Cardiac muscle cell (in vitro differentiated cells and primary cell): Measurements from ENCODE around the gene CXCR5. TPM values are rescaled to one million over a fixed set of nuclear protein-coding genes. Genes with fewer than 3 reads are reported as not detected.

Experiments used
- DNase-seq, 2 donors: peaks; one replicate each; pipeline versions ENCODE4 v3.0.0 to v3.0.0-alpha.2; 2010 to 2017; ENCODE audit warnings: low read depth in 1 of 2, low spot score in 1 of 2
- H3K27ac ChIP-seq: fragments of 200-600 bp; sonication (generic); 2 replicates; pipeline ENCODE4 v1.5.1; 2016
- H3K27me3 ChIP-seq: fragments of 200-600 bp; sonication (generic); 2 replicates; pipeline ENCODE4 v1.6.0; 2016; ENCODE audit warnings: control low read depth
- H3K36me3 ChIP-seq: fragments of 200-600 bp; sonication (generic); 2 replicates; pipeline ENCODE4 v1.5.1; 2016; ENCODE audit warnings: control low read depth
- H3K4me1 ChIP-seq: fragments of 200-600 bp; sonication (generic); 2 replicates; pipeline ENCODE4 v1.8.1; 2017; ENCODE audit warnings: low read depth, mild to moderate bottlenecking, mixed run types
- H3K4me3 ChIP-seq: fragments of 200-600 bp; sonication (generic); 2 replicates; pipeline ENCODE4 v1.5.1; 2016; ENCODE audit warnings: mild to moderate bottlenecking
- H3K9me3 ChIP-seq: fragments of 200-600 bp; sonication (generic); 2 replicates; pipeline ENCODE4 v1.5.1; 2017; ENCODE audit warnings: low read depth, mild to moderate bottlenecking, control low read depth
- polyA plus RNA-seq: library from polyadenylated mRNA; unstranded; fragments of >200 nt; fragmentation: Nextera tagmentation; extraction: Ambion mirVana; gene quantifications from 2 replicates; pipeline ENCODE4 v1.2.1, GENCODE V29; 2016
- total RNA-seq: library from RNA; depleted of rRNA; stranded (reverse); fragments of >200 nt; gene quantifications from 2 replicates; pipeline ENCODE4 v1.2.3, GENCODE V29; 2016
- TF ChIP-seq, protein P1 (sequence below): IDR thresholded peaks from 2 replicates; pipeline ENCODE4 v1.5.1; 2012; ENCODE audit warnings: low read depth, mild to moderate bottlenecking, low read length

Gene CXCR5
- total and polyA plus RNA-seq, 2 experiments from 2014 or later, result not detected

- no peaks in the 10 kb centered on the region for H3K36me3 ChIP-seq
- no peaks in the 10 kb centered on the region for H3K9me3 ChIP-seq
- peaks cover 94% of the 10 kb centered on the region for H3K4me1 ChIP-seq
- no peaks in the 10 kb centered on the region for H3K27me3 ChIP-seq
- H3K27ac ChIP-seq, result peak overlapping the region; percentile 89
- TF ChIP-seq, protein P1, sequence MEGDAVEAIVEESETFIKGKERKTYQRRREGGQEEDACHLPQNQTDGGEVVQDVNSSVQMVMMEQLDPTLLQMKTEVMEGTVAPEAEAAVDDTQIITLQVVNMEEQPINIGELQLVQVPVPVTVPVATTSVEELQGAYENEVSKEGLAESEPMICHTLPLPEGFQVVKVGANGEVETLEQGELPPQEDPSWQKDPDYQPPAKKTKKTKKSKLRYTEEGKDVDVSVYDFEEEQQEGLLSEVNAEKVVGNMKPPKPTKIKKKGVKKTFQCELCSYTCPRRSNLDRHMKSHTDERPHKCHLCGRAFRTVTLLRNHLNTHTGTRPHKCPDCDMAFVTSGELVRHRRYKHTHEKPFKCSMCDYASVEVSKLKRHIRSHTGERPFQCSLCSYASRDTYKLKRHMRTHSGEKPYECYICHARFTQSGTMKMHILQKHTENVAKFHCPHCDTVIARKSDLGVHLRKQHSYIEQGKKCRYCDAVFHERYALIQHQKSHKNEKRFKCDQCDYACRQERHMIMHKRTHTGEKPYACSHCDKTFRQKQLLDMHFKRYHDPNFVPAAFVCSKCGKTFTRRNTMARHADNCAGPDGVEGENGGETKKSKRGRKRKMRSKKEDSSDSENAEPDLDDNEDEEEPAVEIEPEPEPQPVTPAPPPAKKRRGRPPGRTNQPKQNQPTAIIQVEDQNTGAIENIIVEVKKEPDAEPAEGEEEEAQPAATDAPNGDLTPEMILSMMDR, result no peak
- H3K4me3 ChIP-seq, result no peak overlapping the region
- peak; percentile 59 to 94 for DNase-seq
Measured at GRCh38 chr11:118916842-118917388, 33.2 kb downstream of the CXCR5 start.

DNA sequence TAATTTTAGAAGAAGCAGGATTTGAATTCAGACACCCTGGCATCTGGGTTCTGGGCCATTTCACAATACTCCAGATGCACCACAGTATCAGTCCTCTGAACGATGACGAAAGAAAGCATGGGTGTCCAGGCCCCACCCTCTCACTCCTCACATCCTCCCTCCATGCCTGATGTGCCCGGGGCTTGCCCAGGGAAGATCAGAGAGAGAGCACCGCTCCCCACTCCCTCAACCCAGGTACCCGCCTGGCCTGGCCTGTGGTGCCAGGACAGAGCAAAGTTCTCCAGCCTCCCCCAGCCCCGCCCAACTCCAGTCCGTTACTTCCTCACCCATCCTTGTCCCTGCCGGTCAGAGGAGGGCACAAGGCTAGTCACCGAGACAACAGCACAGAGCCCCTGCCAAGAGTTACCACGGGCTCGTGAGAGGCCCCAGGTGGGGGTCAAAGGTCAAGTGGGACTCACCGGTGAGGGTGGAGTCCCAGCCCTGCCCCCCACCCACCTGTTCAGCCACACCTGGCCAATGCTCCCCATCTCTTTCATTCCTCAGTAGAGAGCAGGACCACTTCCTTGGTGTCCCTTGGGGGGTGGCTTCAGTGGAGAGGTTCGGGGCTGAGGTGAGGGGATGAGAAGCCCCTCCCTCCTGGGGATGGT lies 33.9 kb downstream of the CXCR5 start:
- TF ChIP-seq, protein P1, result no peak
- Histone ChIP-seq H3K9me3 (no peaks in the 10 kb centered on the region), H3K27me3 (no peaks in the 10 kb centered on the region), H3K36me3 (no peaks in the 10 kb centered on the region), H3K4me1 (peaks cover 94% of the 10 kb centered on the region), H3K27ac (peak overlapping the region; percentile 89), H3K4me3 (no peak overlapping the region)
- peak in 1 of 2 donors; percentile 95 for DNase-seq

DNA sequence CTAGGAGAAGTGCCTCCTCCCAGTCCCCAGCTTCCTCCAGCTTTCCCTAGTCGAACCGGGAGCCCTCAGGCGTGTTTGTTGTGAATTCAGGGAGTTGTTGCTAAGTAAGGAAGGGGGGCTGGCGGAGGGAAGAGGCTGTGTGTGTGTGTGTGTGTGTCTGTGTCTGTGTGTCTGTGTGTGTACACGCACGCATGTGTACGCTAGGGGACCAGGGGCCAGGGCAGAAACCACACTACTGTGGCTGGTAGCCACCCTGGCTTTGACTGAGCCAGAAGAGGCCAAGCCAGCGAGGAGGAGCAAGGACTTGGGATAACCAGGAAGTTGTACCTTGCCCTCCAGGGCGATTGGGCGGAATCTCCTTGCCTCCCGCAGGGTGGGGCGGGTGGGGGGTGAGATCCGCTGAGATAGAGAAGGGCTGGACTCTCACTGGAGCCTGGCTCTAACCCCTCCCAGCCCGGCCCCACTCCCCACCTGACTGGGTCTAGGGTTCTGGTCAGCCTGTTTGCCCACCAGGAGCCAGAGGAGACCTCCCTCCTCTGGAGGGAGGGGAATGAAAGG lies 34.5 kb downstream of the CXCR5 start:
- Histone ChIP-seq H3K27me3 (no peaks in the 10 kb centered on the region), H3K27ac (peak overlapping the region; percentile 89), H3K36me3 (no peaks in the 10 kb centered on the region), H3K4me3 (no peak overlapping the region), H3K9me3 (no peaks in the 10 kb centered on the region), H3K4me1 (peaks cover 95% of the 10 kb centered on the region)
- TF ChIP-seq, protein P1, result no peak
- peak in 1 of 2 donors; percentile 97 for DNase-seq

DNA sequence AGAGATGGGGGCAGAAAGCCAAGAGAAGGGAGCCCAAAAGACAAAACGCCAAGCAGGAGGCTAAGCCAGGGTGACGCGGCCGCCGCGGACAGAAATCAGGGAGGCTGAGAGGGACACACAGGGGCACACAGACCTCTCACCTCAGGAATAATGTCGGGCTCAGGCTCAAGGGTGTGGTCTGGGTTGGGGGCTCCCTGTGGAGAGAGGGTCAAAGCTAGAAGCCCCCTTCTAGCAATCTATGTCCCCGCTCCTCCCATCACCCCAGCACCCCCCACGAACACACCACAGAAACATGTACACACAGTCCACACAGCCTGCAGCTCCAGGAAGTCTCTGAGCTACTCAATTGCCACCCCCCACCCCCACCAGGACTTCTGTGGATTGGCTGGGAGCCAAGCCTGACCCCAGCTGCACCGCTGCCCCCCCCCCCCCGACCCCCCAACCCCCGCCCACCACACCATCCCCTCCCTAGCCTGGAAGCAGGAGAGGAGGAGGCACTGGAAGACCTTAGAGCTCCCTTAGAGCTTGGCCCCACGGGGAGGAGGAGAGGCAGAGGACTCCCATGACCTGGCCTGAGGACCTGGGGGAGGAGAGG lies 35.1 kb downstream of the CXCR5 start:
- no peaks in the 10 kb centered on the region for H3K9me3 ChIP-seq
- TF ChIP-seq, protein P1, result no peak
- H3K36me3 ChIP-seq, result no peaks in the 10 kb centered on the region
- peaks cover 96% of the 10 kb centered on the region for H3K4me1 ChIP-seq
- no peaks in the 10 kb centered on the region for H3K27me3 ChIP-seq
- peak in 1 of 2 donors; percentile 81 for DNase-seq
- peak overlapping the region; percentile 93 for H3K27ac ChIP-seq
- H3K4me3 ChIP-seq, result no peak overlapping the region

DNA sequence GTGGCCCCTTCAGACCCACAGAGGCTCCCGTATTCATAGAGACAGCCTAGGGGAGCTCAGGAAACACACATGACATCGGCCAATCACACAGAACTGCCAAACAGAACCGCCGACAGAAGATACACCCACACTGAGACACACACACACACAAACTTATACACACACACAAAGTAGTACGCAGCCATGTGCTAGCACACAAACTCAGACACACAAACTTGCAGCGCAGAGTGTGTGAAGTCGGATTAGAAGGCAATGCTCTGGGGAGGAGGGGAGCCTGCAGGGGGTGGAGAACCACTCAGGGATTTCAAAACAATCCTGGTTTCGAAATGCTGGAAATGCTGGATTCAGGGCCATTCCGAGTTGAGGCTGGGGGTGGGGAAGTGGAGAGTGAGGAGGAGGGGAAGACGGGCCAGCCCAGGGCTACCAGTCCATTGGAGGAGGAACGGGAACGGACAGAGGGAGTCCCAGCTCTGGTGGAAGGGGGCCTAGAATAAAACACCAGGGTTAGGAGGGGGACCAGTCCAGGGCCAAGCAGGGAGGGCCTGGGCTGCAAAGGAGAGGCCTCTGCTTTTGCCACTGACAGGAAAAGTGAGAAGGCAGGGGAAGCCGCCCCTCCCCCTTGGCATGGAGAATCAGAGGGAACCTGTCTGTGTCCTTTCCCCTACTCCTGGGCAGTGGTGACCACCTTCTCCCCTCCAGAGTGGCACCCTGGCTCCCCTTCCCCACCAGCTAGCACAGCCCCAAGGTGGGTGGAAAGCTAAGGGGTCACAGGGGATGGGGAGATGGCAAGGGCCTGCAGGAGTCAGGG lies 37.6 kb downstream of the CXCR5 start:
- H3K27me3 ChIP-seq, result no peaks in the 10 kb centered on the region
- H3K27ac ChIP-seq, result peak overlapping the region; percentile 93
- H3K4me1 ChIP-seq, result peaks cover 70% of the 10 kb centered on the region
- no peaks in the 10 kb centered on the region for H3K36me3 ChIP-seq
- DNase-seq, result peak in 1 of 2 donors; percentile 98
- H3K4me3 ChIP-seq, result peak overlapping the region; percentile 95
- no peaks in the 10 kb centered on the region for H3K9me3 ChIP-seq
- TF ChIP-seq, protein P1, result no peak
